Stimulated activated CD4-positive, alpha-beta T cell treated with anti-CD3 and anti-CD28 coated beads, TNF-alpha, amount 100 ng/mL, for 4 hours (primary cell): Measurements from ENCODE around the gene SPC24.

Experiments used
- DNase-seq, 3 experiments: peaks; one replicate each; pipeline ENCODE4 v3.0.0-alpha.2; 2020; ENCODE audit warnings: low read depth in 3 of 3

The SPC24 gene

GRCh38 chr19:11096210-11096841, 59.3 kb downstream of the SPC24 start:
- no peak for DNase-seq
